GM13976 (cell line): ENCODE measurements around the gene SSC5D.

Experiments used
- DNase-seq: peaks from one replicate; pipeline ENCODE4 v3.0.0; 2012; ENCODE audit warnings: low spot score
- in situ Hi-C: fragments of 300-500 bp; cut with MboI; formaldehyde crosslinking; loops from one replicate; pipeline ENCODE4 v1.12.0; 2022; ENCODE audit warnings: low sequenced_read_pairs, mixed read lengths, inconsistent platforms; ENCODE audit not compliant: unreplicated experiment
- TF ChIP-seq, protein P1 (sequence below): IDR thresholded peaks from 2 replicates; pipeline ENCODE4 v1.5.1; 2012; ENCODE audit warnings: borderline replicate concordance, mild to moderate bottlenecking; ENCODE audit not compliant: insufficient read depth; ENCODE audit errors: extremely low read depth, missing control alignments, control extremely low read depth

The SSC5D gene

DNA sequence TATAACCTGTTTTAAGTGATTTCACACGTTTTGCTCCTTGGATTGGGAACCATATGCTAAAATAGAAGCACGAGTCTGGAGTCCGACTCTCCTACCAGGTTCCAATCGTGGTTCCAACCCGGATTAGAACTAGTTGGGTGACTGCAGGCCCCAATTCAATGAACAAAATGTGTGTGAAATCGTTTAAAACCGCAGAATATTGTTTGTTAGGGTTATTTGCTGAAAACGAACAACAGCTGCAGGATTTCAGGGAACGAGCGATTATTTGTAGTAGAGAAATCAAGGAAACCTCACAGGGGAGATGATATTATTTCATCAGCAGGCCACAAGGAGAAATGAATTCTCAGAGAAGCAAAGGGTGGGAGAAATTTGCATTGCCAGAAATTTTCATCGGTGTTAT, 16.7 kb downstream of the SSC5D start:
- TF ChIP-seq, protein P1, sequence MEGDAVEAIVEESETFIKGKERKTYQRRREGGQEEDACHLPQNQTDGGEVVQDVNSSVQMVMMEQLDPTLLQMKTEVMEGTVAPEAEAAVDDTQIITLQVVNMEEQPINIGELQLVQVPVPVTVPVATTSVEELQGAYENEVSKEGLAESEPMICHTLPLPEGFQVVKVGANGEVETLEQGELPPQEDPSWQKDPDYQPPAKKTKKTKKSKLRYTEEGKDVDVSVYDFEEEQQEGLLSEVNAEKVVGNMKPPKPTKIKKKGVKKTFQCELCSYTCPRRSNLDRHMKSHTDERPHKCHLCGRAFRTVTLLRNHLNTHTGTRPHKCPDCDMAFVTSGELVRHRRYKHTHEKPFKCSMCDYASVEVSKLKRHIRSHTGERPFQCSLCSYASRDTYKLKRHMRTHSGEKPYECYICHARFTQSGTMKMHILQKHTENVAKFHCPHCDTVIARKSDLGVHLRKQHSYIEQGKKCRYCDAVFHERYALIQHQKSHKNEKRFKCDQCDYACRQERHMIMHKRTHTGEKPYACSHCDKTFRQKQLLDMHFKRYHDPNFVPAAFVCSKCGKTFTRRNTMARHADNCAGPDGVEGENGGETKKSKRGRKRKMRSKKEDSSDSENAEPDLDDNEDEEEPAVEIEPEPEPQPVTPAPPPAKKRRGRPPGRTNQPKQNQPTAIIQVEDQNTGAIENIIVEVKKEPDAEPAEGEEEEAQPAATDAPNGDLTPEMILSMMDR = no peak
- in situ Hi-C loops = no loop called here
- DNase-seq = no peak

DNA sequence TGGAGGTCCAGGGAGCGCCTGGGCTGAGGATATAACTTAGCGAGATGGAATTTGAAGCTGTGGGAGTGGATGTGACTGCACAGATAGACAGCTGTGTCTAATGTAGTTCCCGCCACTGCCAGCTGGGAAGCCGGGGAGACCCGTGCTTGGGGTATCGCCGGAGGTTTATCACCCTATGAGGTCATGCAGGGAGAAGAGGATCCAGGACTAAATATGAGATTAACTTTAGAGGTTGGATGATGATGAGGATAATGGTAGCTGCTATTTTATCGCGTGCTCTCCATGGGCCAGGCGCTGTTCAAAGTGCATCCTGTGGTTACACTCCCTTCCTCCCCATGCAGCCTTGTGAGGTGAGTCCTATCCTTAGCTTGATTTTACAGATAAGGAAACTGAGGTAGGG, 19.9 kb downstream of the SSC5D start:
- TF ChIP-seq, protein P1 = no peak
- DNase-seq = no peak
- in situ Hi-C loops = no loop called here

DNA sequence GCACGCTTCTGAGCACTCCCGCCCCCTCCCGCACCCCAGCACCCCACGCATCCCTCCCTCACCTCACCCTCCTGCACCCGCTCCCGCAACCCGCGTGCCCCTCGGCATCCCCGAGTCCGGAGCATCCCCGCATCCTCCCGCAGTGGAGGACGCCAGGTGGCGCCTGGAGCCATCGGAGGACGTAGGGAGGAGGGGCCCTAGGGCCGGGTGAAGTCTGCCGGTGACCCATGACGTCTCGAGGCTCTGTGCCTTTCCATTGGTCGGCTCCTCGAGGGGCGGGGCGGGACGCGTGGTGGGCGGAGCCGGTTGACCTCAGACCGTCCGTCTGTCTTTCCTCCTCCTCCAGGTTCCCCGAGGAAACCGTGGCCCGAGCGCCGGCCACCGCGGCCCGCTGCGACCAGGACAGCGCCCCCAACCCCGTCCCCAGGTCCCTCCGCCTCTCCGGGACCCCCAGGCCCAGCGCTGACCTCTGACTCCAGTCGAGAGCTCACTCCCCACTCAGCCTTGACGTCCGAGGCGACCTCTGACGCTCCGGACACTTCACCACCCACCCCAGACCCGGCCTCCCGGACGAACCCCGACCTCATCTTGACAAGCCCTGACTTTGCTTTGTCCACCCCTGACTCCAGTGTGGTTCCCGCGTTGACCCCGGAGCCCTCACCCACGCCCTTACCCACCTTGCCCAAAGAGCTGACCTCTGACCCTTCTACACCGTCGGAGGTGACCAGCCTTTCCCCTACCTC, 28.8 kb downstream of the SSC5D start:
- TF ChIP-seq, protein P1 = peak; percentile 94
- peak; percentile 100 for DNase-seq
- in situ Hi-C loops = loop anchor here (5.0 kb wide), 1 partner anchor 110 kb away; no protein-coding TSS in a partner anchor

DNA sequence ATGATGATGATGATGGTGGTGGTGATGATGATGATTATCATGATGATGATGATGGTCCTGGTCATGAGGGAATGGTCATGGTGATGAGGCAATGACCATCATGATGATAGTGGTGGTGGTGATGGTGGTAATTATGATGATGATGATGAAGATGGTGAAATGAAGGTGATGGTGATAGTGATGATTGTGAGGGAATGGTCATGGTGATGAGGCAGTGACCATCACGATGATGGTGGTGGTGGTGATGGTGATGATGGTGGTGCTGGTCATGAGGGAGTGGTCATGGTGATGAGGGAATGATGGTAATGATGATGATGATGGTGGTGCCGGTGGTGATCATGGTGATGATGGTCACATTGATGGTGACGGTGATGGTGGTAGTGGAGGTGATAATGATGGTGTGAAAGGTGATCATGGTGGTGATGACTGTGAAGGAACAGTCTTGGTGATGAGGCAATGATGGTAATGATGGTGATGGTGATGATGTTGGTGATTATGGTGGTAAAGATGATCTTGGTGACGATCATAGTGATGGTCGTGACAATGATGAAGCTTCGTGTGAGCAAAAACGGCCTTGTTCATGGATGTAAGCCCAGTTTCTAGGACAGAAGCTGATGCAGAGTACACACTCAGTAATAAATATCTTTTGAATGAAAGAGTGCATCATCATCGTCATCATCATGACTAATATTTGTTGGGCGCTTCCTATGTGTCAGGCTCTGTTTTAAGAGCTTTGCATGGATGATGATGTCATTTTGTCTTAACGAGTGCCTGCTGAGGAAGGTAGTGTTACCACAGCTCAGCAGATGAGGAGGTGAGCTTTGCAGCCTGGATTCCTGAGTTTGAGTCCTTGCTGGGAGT, 31.4 kb downstream of the SSC5D start:
- TF ChIP-seq, protein P1 = no peak
- DNase-seq = no peak

DNA sequence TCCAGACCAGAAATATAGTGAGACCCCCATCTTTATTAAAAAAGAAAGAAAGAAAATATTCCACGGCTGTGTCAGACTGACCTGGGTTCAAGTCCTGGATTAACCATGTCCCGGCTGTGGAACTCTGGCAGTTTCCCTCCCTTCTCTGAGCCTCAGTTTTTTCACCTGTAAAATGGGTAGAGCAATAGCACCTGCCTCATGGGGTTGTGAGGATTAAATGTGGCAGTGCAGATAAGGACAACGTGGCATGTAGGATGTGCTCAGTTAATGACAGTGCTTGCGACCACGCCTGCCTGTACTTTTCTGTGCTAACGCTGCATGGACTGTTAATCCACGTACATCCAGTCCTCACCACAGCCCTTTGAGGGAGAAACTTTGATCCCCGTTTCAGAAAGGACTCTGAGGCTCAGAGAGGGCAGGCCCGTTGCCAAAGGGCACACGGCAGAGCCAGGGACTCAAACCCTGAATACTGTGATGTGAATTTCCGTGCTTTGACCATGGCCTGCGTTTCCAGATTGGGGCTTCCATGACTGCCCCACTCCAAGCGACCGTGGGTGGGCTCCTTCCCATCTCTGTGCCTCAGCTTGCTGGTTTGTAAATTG, 32.6 kb downstream of the SSC5D start:
- in situ Hi-C loops = no loop called here
- TF ChIP-seq, protein P1 = no peak
- DNase-seq = no peak

More for the DNA sequence above, 31.4 kb downstream of the SSC5D start:
- in situ Hi-C loops = loop anchor here (5.0 kb wide), 1 partner anchor 108 kb away; no protein-coding TSS in a partner anchor
